HG03439 (cell line): Measurements from ENCODE around the gene LATS2.

Experiments used
- ATAC-seq: cut with Tn5 transposase; IDR thresholded peaks from one replicate; pipeline ENCODE4 v1.9.1; 2021; ENCODE audit warnings: mild to moderate bottlenecking, moderate library complexity; ENCODE audit not compliant: unreplicated experiment

LATS2 gene

DNA sequence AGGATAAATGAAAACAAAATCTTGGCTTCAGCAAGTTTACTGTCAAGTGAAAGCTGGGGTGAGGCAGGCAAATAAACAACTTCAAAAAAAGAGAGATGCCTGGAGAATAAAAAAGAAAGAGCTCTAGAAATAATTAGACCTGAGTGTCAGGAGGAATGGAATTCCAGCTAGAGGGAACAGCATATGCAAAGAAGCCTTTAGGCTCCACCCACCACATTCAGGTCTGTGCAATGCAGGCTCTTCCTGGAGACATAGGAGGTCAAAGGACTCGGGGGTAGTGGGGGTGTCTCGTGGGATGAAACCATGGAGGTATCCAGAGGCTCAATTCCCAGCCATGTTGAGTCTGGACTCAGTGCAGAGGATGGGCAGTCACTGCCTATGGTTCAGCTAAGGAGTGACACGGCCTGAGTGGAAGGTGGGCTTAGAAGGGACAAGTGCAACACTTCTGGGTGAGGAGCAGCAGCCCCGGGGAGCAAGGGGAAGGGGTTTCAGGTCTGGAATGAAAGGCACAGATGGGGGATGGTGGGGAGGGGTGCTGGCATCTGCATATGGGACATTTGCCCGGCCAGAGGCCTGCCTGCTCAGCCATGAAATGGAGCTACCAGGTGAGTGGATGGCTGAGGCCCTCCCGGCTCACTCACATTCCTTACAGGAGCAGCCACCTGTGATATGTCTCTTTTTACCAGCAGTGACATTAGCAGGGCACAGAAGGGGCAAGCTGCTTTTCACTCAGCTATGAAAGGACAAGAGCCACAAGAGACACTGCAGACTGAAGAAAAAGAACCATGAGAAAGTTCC lies 12.3 kb downstream of the LATS2 start:
- no peak for ATAC-seq

DNA sequence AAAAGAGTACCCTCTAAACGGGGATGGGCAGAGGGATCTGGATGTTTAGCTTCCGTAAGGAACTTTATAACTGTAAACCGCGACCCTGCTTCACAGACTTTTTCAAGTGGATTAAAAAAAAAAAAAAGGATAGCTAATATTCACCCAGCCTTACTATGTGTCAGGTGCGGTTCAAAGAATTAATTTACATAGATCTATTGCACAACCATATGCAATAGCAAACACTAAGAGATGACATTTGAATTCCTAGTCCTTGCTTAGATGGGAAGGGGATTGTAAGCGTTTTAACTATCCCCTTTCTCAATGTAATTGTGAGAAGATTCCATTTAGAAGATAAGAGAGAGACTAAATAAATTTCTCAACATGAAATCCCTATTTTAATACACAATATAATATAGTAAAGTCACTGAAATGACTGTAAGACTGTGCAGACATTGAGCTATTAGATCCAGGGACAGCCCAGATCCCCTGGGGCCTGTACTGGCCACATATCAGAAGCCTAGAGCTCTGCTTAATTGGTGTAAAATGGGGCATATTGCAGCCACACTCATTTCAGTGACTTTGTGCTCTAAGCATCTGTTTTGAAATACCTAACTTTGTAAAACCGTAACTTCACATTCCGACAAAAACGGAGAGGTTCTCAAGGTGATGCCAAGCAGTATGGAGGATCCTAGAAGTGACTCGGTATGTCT lies 13.6 kb downstream of the LATS2 start:
- no peak for ATAC-seq

- no peak for ATAC-seq
These were observed 14.3 kb downstream of the LATS2 start for GRCh38 chr13:21047087-21047486.

- ATAC-seq = no peak
These were observed 15.2 kb downstream of the LATS2 start for GRCh38 chr13:21046203-21046602.

- ATAC-seq = no peak
These were observed 16.3 kb downstream of the LATS2 start for GRCh38 chr13:21045100-21045499.

DNA sequence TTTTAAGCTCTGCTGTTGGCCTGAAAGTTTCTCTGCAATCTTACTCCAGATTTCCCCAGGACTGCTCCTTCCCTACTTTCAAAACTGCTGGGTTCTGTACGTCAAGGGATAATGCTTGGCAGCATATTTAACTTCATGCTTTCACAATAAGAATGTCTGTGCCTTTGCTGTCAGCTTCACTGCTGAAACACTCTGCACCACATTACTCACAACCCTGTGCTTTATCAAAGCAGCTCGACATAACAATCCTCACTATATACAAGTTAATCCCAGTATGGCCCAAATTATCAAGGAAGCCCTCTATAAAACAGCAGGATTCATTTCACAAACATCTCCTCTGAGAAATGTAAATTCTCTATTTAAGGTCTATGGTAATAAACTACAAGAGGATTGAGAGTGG lies 17.5 kb downstream of the LATS2 start:
- no peak for ATAC-seq

DNA sequence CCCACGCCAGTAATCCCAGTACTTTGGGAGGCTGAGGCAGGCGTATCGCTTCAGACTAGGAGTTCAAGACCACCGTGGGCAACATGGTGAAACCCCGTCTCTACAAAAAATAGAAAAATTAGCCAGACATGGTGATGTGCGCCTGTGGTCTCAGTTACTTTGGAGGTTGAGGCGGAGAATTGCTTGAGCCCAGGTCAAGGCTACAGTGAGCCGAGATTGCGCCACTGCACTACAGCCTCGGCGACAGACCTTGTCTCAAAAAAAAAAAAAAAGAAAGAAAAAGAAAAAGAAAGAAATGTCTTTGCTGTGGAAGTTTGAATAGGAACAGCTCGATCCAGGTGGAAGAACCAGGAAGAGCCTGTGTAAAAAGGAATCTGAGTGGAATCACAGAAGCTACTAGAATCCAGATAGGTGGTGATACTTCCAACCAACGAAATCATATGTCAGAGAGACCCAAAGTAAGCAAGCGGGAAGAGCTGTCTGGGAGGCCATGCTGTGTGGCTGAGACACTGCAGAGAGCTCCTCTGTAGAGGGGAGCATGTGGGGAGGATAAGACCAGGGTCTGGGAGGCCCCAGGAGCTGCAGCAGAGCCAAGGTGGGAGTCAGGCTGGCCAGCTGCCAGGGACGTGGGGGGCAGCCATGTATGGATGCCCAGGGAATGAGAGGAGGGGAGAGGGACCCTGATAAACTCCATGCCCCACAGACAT lies 21.1 kb downstream of the LATS2 start:
- no peak for ATAC-seq

GRCh38 chr13:21039097-21039800 lies 22.1 kb downstream of the LATS2 start:
- ATAC-seq = no peak

- ATAC-seq = no peak
These were observed 23.7 kb downstream of the LATS2 start for GRCh38 chr13:21037656-21038055.

GRCh38 chr13:21035498-21035897 lies 25.9 kb downstream of the LATS2 start:
- ATAC-seq = no peak

DNA sequence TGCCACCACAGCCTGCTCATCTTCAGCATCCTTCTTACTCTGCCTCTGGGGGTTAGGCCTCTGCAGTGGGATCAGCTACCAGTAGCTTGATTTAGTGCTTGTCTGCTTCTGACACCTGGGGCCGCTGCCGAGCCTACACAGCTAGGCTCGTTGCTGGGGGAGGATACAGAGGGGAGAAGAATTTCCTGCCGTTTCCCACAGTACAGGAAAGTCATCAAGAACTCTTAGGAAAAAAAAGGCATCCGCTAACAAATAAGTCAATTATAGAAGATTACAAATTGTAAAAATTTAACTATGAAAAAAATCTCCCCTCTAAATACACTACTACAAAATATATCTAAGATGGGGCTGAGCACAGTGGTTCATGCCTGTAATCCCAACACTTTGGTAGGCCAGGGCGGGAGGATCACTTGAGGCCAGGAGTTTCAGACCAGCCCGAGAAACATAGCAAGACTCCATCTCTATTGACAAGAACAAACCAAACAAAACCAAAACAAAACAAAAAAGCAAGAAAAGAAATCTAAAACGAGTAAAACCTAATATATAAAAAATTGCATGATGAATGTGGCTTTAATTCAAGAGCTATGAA lies 26.7 kb downstream of the LATS2 start:
- no peak for ATAC-seq

GRCh38 chr13:21033856-21034602 lies 27.4 kb downstream of the LATS2 start:
- ATAC-seq = no peak

DNA sequence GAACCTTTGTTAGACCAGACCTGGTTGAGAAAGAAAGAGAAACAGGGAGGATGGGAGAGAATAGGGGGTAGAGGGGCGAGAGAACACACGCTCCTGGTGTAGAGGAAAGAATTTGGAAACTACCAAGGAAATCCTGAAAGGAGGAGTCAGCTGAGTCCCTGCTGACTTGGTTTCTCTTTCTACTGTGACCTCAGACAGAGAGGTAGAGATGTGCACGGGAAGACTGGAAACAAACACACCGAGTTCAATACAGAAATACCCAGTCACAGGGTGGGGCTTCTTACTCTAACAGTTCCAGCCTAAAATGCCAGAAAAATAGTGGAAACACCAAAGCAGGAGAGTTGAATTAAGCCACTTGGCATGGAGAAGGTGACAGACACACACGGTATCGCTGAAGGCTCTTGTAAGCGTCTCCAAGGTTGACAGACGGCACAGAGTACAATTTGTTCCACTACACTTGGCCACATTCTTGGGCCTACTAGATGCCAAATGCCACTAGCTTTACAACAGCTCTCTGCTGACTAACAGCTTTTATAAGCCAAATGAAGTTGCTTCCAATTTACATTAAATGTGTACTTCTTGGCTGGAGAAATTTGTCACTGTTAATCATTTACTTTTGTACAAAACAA lies 28.1 kb downstream of the LATS2 start:
- ATAC-seq = no peak

DNA sequence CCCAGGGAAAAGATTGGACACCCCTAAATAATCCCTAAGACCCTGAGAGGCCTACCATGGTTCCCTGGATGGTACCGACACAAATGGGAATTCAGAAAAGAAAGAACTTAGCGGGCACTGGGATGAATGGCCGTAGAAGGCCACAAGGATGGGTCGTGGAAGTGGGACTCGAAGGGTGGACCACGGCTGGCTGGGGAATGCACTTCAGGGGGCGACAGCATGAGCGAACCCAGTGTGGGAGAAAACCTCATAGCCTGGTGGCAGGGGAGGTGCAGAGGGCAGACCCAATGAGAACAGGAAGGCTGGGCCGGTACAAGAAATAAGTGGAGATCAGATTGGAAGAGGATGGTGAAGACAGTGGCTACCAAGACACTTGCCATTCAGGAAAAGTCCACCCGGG lies 28.7 kb downstream of the LATS2 start:
- no peak for ATAC-seq

DNA sequence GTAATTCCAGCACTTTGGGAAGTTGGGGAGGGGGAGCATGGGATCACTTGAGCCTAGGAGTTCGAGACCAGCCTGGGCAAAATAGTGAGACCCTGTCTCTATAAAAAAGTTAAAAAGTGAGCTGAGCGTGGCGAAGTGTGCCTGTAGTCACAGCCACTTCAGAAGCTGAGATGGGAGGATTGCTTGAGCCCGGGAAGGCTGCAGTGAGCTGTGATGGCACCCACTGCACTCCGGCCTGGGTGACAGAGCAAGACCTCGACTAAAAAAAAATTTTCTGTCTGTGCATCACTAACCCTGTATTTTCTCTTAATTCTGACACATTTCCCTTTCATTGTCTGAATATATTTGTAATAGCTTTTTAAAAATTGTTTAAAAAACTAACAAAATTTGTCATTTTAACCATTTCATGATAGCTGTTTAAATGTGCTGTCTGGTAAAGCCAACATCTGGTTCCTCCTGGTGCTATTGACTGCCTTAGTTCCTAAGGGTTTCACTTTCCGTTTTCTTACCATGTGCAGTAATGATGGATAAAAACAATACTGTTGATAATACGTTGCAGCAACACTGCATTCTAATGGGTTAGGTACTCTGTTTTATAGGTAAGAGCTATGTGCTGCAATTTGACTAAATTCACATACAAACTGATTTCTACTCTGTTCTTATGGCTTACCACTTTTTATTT lies 29.7 kb downstream of the LATS2 start:
- ATAC-seq = no peak

DNA sequence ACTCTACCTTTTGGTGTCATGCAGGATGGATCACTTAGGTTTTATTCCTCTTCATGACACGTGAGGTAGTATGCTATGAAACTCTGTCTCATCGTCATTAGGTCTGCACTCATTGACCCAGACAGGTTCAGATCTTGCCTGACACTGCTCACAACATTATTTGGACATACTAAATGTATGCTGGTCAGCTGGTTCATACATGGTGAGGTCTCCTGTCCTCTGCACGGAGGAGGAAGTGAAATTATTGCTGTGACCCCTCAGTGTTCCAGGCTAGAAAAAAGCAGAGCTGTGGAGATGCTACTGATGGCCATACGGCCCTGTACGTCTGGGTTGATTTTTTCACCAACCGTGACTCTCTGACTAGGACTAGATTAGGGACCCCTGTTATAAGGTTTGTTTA lies 35.8 kb downstream of the LATS2 start:
- no peak for ATAC-seq

- no peak for ATAC-seq
These were observed 39.1 kb downstream of the LATS2 start for GRCh38 chr13:21022056-21022979.

DNA sequence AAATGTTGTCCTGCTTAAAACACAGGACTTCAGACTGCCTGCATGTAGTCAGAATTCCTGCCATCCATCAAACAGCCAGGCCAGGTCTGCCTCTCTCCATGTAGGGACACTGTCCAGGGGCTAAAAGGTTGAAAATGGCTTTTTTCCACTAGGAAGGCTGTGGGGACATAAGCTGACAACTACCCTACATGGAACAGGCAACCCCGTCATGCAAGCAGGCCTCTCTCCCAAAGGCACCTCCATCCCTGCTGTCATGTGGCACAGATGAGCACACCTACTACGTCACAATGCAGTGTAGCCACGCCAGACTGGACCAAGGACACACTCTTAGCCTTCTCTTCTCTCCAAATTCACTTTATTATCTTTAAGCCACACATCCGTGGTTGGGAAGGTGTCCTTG lies 40.8 kb downstream of the LATS2 start:
- ATAC-seq = no peak
